HAP-1 (cell line): ENCODE measurements around the gene OPTC.

Experiments
- DNase-seq, 2 experiments: peaks; one replicate each; pipeline ENCODE4 v3.0.0-alpha.2; 2016 to 2020; ENCODE audit warnings: low spot score in 2 of 2
- H3K27me3 ChIP-seq: fragments of 250-450 bp; sonication (Bioruptor Pico); 2 replicates; pipeline ENCODE4 v1.5.1; 2020; ENCODE audit warnings: low read depth, mild to moderate bottlenecking, moderate library complexity
- H3K36me3 ChIP-seq: fragments of 250-450 bp; sonication (Bioruptor Pico); replicated peaks from 2 replicates; pipeline ENCODE4 v1.5.1; 2020; ENCODE audit warnings: mild to moderate bottlenecking
- H3K4me1 ChIP-seq: fragments of 250-450 bp; sonication (Bioruptor Pico); 2 replicates; pipeline ENCODE4 v1.5.1; 2020; ENCODE audit warnings: mild to moderate bottlenecking
- H3K4me3 ChIP-seq: fragments of 250-450 bp; sonication (Bioruptor Pico); 2 replicates; pipeline ENCODE4 v1.5.1; 2020; ENCODE audit warnings: mild to moderate bottlenecking, moderate library complexity
- H3K9me3 ChIP-seq: fragments of 250-450 bp; sonication (Bioruptor Pico); 2 replicates; pipeline ENCODE4 v1.5.1; 2020; ENCODE audit warnings: mild to moderate bottlenecking, moderate library complexity
- in situ Hi-C: fragments of 300-500 bp; cut with MboI; formaldehyde crosslinking; loops from 3 replicates; pipeline ENCODE4 v1.14.3; 2020; ENCODE audit warnings: low sequenced_read_pairs, inconsistent platforms, mixed read lengths

Gene OPTC

DNA sequence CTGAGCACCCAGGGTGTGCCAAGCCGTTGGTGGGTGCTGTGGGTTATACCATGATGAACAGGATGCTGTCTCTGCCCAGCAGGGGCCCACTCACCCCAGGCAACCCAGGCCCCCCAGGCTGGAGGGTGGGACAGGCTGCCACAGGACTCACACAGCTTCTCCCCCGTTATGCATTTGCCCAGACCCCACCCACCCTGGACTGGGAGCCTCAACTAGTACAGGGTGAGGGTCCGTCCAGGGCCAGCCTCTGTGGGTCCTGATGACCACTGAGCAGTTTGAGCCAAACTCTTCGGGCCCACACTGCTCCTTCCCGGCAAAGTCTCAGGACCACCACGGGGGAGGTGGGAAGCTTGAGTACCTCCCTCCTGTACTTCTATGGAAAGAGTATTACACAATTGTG, 22.1 kb upstream of the OPTC start:
- Histone ChIP-seq H3K4me3 (no peak overlapping the region), H3K36me3 (no peaks in the 10 kb centered on the region), H3K4me1 (no peaks in the 10 kb centered on the region), H3K27me3 (peaks cover 13% of the 10 kb centered on the region), H3K9me3 (no peaks in the 10 kb centered on the region)
- DNase-seq: no peak
- in situ Hi-C loops: no loop called here

DNA sequence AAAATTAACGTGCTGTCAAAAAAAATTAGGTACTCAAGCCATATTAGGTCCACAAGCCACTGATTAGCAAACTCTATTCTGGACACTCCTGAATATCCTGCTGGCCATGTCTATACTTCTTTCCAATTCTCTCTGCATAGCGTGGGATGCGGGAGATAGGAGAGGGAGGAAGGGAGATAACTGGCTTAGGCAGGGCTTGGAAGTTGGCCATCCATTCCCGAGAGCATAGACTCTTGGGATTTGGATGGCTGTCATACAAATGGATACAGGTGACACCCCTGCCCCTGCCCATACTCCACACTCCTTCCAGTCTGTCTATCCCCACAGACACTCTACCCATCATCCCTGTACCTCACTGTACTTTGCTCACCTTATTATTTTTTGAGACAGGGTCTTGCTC, 20.7 kb upstream of the OPTC start:
- DNase-seq: no peak
- Histone ChIP-seq H3K4me1 (no peaks in the 10 kb centered on the region), H3K9me3 (no peaks in the 10 kb centered on the region), H3K27me3 (peaks cover 27% of the 10 kb centered on the region), H3K4me3 (no peak overlapping the region), H3K36me3 (no peaks in the 10 kb centered on the region)
- in situ Hi-C loops: no loop called here

DNA sequence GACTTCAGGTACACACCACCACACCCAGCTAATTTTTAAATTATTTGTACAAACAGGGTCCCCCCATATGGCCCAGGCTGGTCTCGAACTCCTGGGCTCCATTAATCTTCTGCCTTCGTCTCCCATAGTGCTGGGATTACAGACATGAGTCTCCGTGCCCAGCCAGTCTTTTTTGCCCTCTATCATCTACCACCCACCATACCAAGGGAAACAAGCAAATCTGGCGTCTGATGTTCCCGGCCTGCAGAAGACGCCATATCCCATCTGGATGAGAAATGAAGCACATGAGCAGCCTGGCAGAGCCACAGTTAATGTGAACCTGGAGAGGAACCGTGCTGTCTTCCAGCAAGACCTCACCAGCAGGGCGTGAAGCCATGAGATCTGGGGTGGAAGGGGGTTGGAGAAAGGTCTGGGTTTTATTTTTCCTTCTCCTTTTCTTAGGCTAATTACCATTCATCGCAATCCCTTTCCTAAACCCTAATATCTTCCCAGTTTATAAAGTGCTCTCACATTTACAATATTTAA, 20.1 kb upstream of the OPTC start:
- Histone ChIP-seq H3K9me3 (no peaks in the 10 kb centered on the region), H3K27me3 (peaks cover 29% of the 10 kb centered on the region), H3K4me1 (no peaks in the 10 kb centered on the region), H3K4me3 (no peak overlapping the region), H3K36me3 (no peaks in the 10 kb centered on the region)
- no peak for DNase-seq
- in situ Hi-C loops: no loop called here

DNA sequence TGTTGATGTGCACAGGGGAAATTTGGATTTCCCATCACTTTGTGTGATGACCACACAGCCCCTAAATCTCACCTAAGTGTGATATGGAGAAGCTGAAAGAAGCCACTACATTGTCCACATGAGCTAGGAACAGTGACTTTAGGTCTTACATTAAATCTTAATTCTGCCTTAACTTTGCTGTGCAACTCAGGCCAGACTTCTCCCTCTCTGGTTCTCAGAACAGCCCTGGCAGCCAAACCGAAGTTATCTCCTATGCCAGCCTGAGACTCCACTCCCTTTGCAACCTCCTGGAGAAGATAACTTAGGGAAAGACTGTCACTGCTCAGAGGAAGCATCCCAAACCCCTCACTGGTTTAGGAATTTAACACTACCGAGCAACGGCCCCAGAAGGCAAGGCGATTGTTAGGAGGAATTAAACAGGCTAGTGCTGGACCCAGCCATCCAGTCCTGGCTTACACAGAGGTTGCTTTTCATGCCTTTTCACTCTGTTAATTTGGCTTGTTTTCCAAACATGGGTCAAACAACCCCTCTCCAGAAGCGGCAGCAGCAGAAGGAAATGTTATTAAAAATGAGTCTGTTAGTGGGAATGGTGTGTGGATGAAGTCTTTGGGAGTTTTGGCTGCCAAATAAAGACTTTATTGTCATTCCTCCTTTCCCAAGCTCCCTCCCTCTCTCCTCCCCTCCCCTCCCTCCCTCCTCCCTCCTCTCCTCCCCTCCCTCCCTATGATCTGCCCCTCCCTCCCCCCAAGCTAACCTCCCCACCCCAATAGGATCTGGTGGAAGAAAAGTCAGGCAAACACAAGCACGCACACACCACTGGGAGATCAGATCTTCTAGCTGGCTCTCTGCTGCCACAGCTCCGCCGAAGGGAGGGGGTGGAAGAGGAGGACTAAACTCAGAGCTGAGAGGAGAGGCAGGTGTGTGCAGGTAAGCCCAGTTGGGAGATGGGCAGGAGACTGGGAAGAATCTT, 18.7 kb upstream of the OPTC start, which contains the start of gene PRELP:
Gene PRELP (plus strand): TSS at position 795 of the 970 bp plus-strand sequence. CDS start 7,379 bp downstream, outside the sequence.
- no peaks in the 10 kb centered on the region for H3K36me3 ChIP-seq
- DNase-seq: peak in 1 of 2 experiments; percentile 52
- no peaks in the 10 kb centered on the region for H3K4me1 ChIP-seq
- H3K27me3 ChIP-seq: peaks cover 29% of the 10 kb centered on the region
- no peaks in the 10 kb centered on the region for H3K9me3 ChIP-seq
- no peak within 1 kb of the TSS for H3K4me3 ChIP-seq
- in situ Hi-C loops: no loop called here

DNA sequence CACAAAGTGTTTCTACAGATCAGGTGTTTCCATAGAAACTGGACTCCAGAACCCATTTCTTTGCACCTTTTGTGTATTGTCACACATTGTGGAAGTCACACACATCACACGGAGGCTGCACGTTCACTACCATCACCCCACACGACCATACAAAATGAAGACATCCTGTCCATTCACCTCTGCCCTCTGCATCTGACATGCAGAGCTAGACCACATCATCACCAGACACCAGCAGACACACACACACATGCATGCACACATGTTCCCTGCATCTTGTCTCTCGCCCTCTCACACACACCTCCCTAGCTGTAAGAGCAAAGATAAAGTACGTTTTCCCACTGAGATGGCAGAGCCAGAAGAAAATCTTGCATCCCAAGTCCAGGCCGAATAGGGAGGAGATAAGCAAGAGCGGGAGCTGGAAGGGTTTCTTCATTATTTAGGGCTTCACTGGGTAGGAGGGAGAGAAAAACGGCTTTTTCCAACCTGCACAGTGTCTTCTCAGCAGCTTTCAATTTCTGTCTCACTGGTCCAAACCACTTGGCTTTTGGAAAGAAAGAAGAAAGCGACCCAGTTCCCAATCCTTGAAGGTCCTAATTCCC, 17.6 kb upstream of the OPTC start:
- Histone ChIP-seq H3K27me3 (peaks cover 29% of the 10 kb centered on the region), H3K36me3 (no peaks in the 10 kb centered on the region)
- in situ Hi-C loops: no loop called here

DNA sequence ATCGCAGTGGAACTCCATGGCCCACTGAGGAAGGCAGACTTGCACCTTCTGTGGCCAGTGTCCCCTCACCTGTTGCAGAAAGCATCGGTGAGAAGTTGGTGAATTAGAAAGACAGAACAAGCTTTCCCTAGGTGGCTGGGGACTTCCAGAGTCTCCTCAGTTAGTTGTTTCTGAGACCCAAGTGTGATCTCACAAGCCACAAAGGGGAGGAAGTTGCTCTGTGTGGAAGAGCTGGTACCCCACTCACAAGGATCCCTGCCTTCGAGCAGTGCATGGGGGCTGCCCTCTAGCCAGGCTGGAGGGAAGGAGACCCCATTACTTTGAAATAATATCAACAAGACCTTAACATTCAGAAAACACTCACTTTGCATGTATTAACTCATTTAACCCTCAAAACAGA, 16.2 kb upstream of the OPTC start:
- in situ Hi-C loops: no loop called here
- DNase-seq: no peak
- Histone ChIP-seq H3K9me3 (no peaks in the 10 kb centered on the region), H3K27me3 (peaks cover 29% of the 10 kb centered on the region), H3K36me3 (no peaks in the 10 kb centered on the region), H3K4me1 (no peaks in the 10 kb centered on the region), H3K4me3 (no peak overlapping the region)

More for the DNA sequence above, 17.6 kb upstream of the OPTC start:
- no peaks in the 10 kb centered on the region for H3K4me1 ChIP-seq
- DNase-seq: no peak
- no peak overlapping the region for H3K4me3 ChIP-seq
- no peaks in the 10 kb centered on the region for H3K9me3 ChIP-seq

DNA sequence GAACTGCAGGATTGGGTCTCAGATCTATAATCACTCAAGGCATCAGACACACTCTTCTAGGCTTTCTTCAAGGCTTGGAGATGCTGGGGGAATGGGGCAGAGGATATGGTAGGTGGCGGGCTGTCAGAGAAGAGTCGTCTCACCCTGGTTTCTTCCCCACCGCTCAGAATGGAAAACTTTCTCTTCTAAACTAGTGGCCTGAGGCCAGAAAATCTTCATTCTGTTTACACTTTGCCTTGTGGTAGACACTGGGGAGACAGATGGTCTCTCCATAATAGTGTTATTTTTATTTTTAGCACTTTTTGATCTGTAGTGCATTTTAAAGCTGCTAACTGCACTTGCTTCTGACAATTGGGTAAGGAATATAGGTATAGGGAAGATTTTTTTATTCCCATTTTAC, 15.7 kb upstream of the OPTC start:
- DNase-seq: no peak
- Histone ChIP-seq H3K27me3 (peaks cover 29% of the 10 kb centered on the region), H3K4me3 (no peak overlapping the region), H3K36me3 (no peaks in the 10 kb centered on the region), H3K4me1 (no peaks in the 10 kb centered on the region), H3K9me3 (no peaks in the 10 kb centered on the region)
- in situ Hi-C loops: no loop called here

DNA sequence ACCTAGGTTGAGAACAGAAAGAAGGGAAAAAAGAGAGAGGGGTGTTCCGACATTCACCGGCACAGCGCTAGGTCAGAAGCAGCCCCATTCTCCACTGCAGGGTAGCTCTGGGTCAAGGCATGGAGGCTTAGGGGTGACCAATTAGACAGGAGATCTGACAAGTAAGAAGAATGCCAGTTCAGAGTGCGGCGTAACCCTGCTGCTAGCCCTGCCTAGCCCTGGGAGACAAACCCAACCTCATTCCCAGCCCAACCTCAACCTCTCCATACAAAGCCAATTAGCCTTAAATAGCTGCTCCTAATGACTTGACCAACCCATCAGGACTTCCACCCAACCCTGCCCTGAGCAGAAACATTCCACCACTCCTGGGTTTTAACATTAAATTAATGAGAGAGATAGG, 15.0 kb upstream of the OPTC start:
- Histone ChIP-seq H3K27me3 (peaks cover 29% of the 10 kb centered on the region), H3K9me3 (no peaks in the 10 kb centered on the region), H3K4me1 (no peaks in the 10 kb centered on the region), H3K4me3 (no peak overlapping the region), H3K36me3 (no peaks in the 10 kb centered on the region)
- DNase-seq: no peak
- in situ Hi-C loops: no loop called here

DNA sequence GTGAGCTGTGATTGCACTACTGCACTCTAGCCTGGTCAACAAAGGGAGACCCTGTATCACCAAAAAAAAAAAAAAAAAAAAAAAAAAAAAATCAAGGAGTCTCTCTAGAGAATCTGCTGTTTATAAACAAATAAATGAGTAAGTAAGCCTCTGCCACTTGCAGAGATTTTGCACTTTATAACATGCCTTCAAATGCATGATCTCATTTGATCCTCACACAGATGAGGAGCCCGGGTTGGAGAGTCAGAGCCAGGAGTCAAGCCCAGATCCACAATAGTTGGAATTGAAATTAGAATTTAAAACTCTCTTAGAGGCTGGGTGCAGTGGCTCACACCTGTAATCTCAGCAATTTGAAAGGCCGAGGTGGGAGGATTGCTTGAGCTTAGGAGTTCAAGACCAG, 14.3 kb upstream of the OPTC start:
- no peak for DNase-seq
- Histone ChIP-seq H3K4me3 (no peak overlapping the region), H3K4me1 (no peaks in the 10 kb centered on the region), H3K9me3 (no peaks in the 10 kb centered on the region), H3K27me3 (peaks cover 29% of the 10 kb centered on the region), H3K36me3 (no peaks in the 10 kb centered on the region)
- in situ Hi-C loops: no loop called here

DNA sequence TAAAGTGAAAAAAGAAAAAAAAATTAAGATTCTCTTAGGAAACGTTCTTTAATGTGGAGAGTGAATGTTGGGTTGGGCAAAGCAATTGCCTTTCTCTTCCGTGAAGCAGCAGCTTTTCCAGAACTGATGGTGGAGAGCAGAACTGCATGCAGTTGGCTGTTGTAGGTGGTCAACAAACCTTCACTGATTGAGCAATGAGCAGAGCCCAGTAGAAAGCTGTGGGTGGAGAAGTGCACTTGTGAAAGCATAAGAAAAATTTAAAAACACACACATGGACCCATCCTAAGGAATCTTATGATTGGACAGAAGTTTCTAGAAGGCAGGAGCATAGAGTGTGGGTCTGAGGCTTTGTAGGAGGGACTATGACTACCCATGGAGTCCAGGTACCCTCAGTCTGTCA, 13.9 kb upstream of the OPTC start:
- no peaks in the 10 kb centered on the region for H3K9me3 ChIP-seq
- no peak for DNase-seq
- H3K27me3 ChIP-seq: peaks cover 27% of the 10 kb centered on the region
- no peak overlapping the region for H3K4me3 ChIP-seq
- no peaks in the 10 kb centered on the region for H3K36me3 ChIP-seq
- no peaks in the 10 kb centered on the region for H3K4me1 ChIP-seq
- in situ Hi-C loops: no loop called here

DNA sequence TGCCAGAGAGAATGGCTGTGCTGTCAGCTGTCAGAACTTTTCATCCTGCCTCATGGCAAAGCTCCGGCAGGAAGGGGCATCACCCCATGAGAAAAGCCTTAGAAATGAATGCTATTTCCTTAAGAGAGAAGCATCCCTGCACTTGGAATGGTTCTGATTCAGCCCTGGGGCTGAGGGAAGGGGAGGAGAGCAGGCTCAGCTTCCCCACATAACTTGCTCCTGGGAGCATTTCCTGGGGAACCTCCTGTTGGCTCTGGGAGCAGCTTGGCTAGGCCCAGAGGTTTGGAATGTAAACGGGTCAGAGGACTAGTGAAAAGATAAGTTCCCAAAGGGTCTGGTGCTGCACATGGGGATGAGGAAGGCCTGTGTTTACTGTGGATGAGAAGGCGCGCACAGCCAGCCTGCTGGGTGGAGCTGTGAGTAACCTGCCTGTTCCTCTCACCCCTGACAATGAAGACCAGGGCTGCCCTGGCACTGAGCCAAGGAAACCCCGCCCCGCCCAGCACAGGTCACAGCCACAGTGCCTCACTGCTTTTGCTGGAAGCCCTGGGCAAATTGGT, 13.3 kb upstream of the OPTC start:
- no peaks in the 10 kb centered on the region for H3K4me1 ChIP-seq
- no peaks in the 10 kb centered on the region for H3K36me3 ChIP-seq
- peak in 1 of 2 experiments; percentile 60 for DNase-seq
- H3K27me3 ChIP-seq: peaks cover 25% of the 10 kb centered on the region
- in situ Hi-C loops: no loop called here
- H3K9me3 ChIP-seq: no peaks in the 10 kb centered on the region
- H3K4me3 ChIP-seq: no peak overlapping the region

DNA sequence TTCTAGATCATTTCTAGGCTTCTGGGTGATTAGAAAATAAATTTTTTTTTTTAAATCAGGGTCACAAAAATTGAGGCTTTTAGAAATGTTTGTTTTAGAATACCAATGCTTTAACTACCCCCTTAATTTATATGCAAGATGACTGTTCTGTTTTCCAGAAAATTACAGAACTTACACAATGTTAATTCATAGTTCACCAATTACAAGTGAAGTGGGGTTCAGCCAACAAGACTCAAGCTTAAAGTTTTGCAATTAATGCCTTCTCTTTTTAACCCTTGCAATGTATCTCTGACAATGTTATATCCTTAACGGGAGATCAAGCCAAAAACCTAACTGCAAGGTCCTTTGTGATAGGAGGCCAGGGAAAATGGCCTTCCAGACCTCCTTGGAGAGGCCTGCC, 12.8 kb upstream of the OPTC start:
- Histone ChIP-seq H3K9me3 (no peaks in the 10 kb centered on the region), H3K4me1 (no peaks in the 10 kb centered on the region), H3K36me3 (no peaks in the 10 kb centered on the region; the same call in 1 of the 2 replicates), H3K4me3 (no peak overlapping the region), H3K27me3 (peaks cover 19% of the 10 kb centered on the region)
- in situ Hi-C loops: no loop called here
- no peak for DNase-seq

DNA sequence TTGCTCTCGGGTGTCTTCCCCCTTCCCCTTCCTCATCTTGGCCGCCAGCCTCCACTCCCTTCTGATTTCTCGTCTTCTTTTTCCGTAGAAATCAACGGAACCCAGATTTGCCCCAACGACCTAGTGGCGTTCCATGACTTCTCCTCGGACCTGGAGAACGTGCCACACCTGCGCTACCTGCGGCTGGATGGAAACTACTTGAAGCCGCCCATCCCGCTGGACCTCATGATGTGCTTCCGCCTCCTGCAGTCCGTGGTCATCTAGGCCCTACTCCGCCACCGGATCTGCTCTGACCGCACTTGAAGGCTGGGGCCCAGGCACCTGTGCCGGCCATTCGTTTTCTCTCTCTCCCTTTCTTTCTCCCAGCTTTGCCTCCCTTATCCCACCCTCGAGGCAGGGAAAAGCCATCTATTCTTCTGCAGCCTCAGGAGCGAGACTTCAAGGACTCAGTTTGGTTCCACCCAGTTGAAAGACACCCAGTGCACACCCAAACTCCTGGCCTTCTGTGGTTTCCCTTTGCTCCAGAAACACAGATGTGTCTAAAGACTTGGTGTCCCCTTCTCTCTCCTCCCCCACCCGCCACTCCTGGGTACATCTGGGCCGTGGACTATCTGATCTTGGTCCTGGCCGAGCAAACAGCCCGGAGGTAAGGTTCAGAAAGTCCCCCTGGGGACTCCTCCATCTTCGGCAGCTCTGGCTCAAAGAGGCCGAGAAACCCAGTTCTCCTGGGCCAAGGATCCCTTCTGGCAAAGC, 7.2 kb upstream of the OPTC start:
- no peaks in the 10 kb centered on the region for H3K9me3 ChIP-seq
- in situ Hi-C loops: loop anchor here (5.0 kb wide), 2 partner anchors 144 to 214 kb away; no protein-coding TSS in a partner anchor
- H3K27me3 ChIP-seq: no peaks in the 10 kb centered on the region
- H3K4me3 ChIP-seq: no peak overlapping the region; the same call in 1 of the 2 replicates
- H3K36me3 ChIP-seq: no peaks in the 10 kb centered on the region; the same call in 1 of the 2 replicates
- H3K4me1 ChIP-seq: no peaks in the 10 kb centered on the region
- no peak for DNase-seq
